GM21526 (cell line): ENCODE results near the gene AP4S1.
A peak's percentile ranks its signal among the peaks of the same experiment; 100 is the strongest.
"Not testable (repeated sequence)": the region's sequence is repeated elsewhere in the genome, so short reads cannot be mapped to it uniquely, and the experiment has no call there.

ENCODE experiments used
- ATAC-seq: cut with Tn5 transposase; IDR thresholded peaks from one replicate; pipeline ENCODE4 v1.9.1; 2021; ENCODE audit warnings: moderate library complexity; ENCODE audit not compliant: unreplicated experiment, low FRiP score

The AP4S1 gene, protein sequence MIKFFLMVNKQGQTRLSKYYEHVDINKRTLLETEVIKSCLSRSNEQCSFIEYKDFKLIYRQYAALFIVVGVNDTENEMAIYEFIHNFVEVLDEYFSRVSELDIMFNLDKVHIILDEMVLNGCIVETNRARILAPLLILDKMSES

DNA sequence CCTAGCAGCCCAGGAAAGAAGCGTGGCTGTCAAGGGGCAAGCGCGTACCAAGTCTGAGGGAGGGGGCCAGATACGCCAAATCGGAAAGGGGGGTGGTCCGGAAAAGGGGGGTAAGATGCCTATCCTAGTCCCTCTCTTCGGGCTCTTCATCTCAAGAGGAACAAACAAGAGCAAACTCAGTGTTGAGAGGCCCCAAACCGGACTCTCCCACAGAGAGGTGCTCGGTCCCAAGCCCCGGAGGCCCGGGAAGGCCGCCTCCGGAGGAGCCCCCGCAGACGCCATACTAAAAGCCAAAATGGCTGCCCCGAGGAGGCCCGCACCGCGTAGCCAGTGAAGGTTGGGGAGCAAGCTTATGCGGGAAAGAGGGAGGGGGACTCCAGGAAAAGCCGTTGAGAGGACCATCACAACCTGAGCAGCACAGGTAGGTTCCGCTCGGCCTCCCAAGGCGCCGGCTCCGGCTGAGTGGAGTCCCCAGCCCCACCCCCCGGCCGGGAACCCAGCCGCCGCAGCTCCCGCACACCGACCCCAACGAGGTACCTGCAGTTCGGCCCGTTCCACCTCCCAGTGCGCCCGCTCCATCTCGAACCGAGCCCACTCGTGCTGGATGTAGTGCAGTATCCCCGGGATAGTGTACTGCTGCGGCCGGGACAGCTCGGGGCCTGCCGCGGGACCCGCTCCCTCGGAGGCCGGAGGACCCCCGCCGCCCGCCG is at the start of gene AP4S1:
Gene AP4S1 (plus strand): TSS at position 283 of the 710 bp plus-strand sequence. CDS start 40,548 bp downstream, outside the sequence.
- peak; percentile 32 for ATAC-seq

DNA sequence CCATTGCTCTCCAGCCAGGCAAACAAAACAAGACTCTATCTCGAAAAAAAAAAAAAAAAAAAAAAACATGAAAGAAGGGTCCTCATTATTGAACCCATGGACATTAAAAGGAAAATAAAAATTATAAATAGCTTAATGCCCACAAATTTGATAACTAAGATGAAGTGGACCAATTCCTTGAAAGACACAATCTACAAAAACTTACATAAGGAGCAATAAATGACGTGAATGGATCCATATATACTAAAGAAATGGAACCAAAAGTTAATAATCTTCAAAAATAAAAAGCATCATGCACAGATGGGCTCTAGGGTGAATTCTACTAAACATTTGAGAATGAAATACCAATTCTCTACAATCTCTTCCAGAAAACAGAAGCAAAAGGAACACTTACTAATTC is 47.7 kb upstream of the AP4S1 start:
- ATAC-seq = no peak

GRCh38 chr14:30980106-30980704 is 45.2 kb upstream of the AP4S1 start:
- not testable (repeated sequence) for ATAC-seq

GRCh38 chr14:30980980-30981379 is 44.5 kb upstream of the AP4S1 start:
- ATAC-seq = no peak

- no peak for ATAC-seq
Observed at GRCh38 chr14:30982533-30982932, 42.9 kb upstream of the AP4S1 start.

DNA sequence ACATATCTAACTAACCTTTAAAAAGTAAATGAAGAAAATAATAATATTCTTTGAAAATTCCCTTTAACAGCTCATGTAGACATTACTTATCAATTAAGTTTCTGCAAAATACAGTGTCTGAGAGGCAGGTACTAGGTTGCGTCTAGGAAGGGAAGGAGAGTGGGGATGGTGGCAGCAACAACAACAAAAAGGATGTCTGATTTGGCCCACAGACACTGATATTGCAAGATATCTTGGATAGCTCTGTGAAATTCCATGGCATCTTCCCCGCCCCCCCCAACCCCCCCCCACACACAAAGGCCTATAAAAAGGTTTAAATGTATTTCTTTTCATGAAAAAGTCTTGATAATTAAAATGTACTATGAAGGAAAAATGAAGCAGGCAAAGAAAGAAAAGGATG is 41.6 kb upstream of the AP4S1 start:
- no peak for ATAC-seq

DNA sequence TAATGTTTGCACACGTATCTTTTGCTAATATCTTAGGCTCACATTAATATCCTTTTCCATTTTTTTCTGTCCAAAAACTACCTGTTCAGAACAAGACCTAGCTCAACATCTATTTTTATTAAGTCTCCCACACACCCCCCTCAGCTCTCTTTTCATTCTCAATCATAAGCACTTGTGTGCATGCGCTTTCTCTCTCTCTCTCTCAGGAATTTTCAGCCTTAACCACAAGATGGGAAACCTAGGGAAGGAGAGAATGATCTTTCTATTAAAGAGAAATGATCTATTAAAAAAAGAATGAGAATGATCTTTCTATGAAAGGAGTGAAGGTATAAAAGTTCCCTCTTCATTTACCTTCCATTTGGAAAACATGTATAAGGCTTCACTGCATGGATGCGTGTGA is 39.7 kb upstream of the AP4S1 start:
- no peak for ATAC-seq

- ATAC-seq = no peak
Observed at GRCh38 chr14:30988509-30988908, 36.9 kb upstream of the AP4S1 start.

GRCh38 chr14:30990770-30991169 is 34.7 kb upstream of the AP4S1 start:
- no peak for ATAC-seq

- ATAC-seq = no peak
Observed at GRCh38 chr14:30991408-30991807, 34.0 kb upstream of the AP4S1 start.

DNA sequence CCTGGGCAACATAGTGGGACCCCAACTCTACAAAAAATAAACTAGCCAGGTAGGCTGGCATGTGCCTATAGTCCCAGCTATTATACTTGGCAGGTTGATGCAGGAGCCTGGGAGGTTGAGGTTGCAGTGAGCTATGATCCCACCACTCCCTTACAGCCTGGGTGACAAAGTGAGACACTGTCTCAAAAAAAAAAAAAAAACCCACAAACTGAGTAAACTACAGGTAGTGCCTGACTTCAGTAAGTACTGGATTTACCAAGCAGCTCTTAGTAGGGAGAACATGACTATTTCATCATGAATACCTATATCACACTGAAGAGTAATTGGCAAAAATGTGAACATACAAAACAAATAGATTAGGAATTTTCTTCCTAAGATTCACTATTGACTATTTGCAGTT is 32.4 kb upstream of the AP4S1 start:
- no peak for ATAC-seq

DNA sequence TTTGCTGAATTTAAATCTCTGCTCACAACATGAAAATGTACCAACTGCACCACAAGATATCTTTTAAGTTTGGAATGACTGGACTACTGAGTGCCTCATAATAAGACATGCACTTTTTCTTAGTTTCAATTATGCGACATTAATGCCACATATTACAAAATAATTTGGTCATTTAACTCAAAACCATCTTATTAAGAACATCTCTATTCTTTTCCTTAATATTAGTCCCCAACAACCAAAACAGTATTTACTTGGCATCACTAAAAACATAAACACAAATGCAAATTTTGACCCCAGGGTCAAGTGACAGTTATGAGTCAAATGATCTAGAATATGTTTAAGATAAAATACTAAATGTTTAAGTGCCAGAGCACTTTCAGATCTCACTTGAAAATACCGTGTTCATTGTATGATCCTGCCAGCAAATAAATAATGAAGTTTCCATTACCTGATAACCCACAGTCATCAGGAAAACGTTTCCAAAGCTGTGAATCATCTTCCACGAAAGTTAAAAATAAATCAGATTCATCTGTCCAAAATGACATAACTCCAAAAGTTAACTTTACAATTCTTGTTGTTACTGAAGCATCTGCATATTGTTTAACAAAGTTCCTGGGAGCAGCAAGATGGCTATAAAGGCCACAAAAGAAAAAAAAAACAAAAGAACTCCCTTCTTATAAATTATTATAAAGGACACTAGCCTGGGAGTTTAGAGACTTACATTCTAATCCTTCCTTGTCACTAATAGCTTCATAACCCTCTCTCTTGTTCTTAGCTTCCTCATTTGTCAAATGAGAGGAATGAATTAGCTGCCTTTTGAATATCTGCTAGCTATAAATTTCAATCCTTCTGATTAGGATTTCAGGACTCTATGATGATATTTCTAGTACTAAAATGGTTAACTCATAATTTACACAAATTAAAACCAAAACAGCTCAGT is 30.5 kb upstream of the AP4S1 start:
- ATAC-seq = no peak

DNA sequence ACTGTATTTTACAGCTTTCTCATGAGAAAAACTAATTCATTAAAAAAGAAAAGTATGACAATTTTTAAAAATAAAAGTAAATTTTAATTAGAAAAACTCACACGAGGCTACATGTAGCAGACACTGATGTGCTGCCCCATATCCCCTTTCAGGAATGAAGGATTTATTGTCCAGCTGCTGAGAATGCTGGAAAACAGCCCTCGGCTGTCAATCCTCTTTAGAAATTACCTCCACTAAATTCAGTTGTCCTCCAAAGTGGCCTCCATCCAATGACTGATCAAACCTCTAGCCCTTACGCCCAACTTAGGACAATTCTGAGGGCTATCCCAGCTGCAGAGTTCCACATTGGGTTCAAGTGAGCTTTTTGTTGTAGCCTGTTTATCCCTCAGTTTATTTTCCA is 29.8 kb upstream of the AP4S1 start:
- ATAC-seq = no peak

DNA sequence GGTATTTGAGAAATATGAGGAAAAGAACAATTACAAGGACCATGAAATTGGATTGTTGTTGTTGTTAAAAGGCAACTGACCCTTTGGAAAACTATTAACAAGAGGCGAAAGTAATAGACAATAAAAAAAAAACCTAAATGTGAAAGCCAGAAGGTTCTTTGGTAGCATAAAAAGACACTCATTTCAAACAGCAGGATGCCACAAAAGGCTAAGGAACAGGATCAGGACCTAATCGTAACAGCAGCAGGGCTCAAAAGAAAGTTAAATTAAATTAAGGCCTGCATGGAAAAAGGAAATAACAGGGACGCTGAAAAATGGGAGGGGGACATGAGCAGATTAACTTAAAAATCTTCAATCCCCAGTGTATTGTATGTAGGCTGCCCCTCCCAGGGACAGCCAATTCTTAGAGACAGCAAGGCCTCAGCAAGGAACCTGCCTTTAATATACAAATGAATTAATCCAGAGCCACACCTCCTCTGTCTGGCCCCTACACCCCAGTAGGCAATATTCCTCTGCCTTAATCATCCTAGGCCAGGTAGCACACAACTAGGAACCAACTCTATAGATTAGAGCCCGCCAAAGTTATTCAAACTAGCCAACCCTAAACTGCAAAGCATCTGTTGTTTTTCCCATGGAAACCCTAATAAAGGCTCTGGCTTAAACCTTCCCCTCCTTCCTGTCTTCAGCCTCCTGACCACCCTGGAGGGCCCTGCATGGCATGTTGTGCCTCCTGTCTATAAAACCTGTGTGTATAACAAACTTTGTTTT is 28.4 kb upstream of the AP4S1 start:
- ATAC-seq = no peak

DNA sequence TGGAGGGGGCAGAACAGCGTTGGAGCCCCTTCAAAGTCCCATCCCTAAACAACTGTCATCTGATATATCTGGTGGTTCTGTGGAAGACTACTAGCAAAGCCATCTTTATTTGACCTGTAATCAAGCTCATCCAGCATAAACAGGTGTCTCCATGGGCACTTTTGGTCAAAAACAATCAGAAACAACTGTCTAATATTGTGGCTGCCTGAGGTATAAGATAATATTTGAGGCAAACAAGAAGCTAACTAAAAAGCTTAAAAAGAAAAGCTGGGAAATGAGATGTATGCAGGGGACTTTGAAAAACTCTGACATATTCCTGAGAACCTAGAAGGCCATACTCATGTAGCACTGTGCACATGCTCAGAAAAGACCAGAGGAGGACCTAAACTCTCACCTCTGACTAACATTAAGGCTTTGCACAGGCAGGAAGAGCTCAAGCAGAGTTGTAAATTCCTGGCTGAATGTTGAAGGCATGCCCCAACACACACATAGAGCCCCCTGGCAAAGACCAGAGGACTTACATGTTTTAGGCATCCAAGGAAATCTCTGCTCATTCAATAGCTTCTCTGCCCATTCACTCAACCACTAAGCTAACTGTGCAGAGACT is 27.2 kb upstream of the AP4S1 start:
- ATAC-seq = no peak

DNA sequence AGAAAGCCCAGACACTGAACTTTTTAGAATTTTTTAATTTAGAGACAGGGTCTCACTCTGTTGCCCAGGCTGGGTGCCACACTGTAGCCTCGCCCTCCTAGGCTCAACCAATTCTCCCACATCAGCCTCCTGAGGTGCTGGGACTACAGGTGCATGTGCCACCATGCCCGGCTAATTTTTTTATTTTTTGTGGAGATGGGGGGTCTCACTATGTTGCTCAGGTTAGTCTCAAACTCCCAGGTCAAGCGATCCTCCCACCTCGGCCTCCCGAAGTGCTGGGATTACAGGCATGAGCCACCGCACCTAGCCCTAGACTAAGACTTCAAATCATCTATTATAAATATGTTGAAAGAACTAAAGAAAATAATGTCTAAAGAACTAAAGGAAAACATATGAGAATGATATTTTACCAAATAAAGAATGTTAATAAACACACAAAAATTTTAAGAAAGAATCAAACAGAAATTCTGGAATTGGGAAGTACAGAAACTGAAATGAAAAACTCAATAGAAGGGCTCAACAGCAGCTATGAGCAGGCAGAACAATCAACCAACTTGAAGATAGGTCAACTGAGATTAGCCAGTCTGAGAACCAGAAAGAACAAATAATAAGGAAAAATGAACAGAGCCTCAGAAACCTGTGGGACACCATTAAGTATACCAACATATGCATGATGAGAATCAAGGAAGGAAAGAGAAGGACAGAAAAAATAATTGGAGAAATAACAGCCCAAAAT is 26.2 kb upstream of the AP4S1 start:
- no peak for ATAC-seq

GRCh38 chr14:31000629-31001338 is 24.7 kb upstream of the AP4S1 start:
- no peak for ATAC-seq

DNA sequence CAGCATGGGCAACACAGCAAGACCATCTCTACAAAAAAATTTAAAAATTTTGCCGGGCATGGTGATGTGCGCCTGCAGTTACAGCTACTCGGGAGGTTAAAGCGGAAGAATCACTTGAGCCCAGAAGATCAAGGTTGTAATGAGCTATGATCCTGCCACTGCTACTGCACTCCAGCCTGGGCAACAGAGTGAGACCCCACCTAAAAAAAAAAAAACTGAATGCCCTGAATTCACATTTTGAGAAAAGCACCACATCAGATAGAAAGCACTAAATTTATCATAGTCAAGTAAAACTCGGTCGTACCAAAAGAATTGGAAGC is 24.1 kb upstream of the AP4S1 start:
- ATAC-seq = no peak

DNA sequence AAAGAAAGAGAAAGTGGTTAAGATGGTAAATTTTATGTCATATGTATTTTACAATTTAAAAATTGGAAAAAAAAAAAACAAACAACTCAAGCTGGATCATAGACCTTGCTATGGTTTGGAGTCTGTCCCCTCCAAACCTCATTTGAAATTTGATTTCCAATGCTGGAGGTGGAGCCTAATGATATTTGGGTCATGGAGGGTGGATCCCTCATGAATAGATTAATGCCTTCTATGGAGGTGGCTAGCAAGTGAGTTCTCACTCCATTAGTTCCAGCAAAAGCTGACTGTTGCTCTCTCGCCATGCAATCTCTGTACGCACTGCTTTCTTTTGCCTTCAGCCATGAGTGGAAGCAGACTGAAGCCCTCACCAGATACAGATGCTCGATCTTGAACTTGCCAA is 22.2 kb upstream of the AP4S1 start:
- no peak for ATAC-seq
